Panc1 (cell line): ENCODE results near the gene ERC2. TPM values are rescaled to one million over a fixed set of nuclear protein-coding genes. Genes with fewer than 3 reads are reported as not detected.

ENCODE experiments used
- ATAC-seq: fragments of 200-7000 bp; cut with Tn5 transposase; 2 replicates; pipeline ENCODE4 v1.9.1; 2020; ENCODE audit warnings: mild to moderate bottlenecking, moderate library complexity
- BruUV-seq: library from RNA; stranded (reverse); fragments of 400-500 nt; replicated peaks from 2 replicates; lab custom pipeline; 2021; lab: Mats Ljungman, UMichigan
- CTCF ChIA-PET: fragments of 300-600 bp; sonication (Branson Sonifier 250); formaldehyde crosslinking; loops from one replicate; lab custom pipeline; 2022; ENCODE audit warnings: antibody characterized with exemption; lab: Charles Lee
- POLR2A ChIA-PET: fragments of 300-600 bp; sonication (Branson Sonifier 250); formaldehyde crosslinking; loops from one replicate; lab custom pipeline; 2022; ENCODE audit warnings: antibody characterized with exemption; lab: Charles Lee
- DNase-seq: peaks from one replicate; pipeline ENCODE4 v3.0.0-alpha.2; 2010; ENCODE audit warnings: low read depth, low spot score
- H3K27ac ChIP-seq: 2 replicates; pipeline ENCODE4 v1.5.1; 2011; ENCODE audit warnings: mild to moderate bottlenecking, low read length, inconsistent platforms
- H3K27me3 ChIP-seq: fragments of 200-500 bp; sonication (Bioruptor generic); 2 replicates; pipeline ENCODE4 v1.6.0; 2014; ENCODE audit warnings: low read length, inconsistent platforms; ENCODE audit not compliant: control insufficient read depth, insufficient read depth
- H3K36me3 ChIP-seq: fragments of 200-500 bp; sonication (Bioruptor generic); 2 replicates; pipeline ENCODE4 v1.5.1; 2014; ENCODE audit warnings: inconsistent platforms, mild to moderate bottlenecking, low read length, moderate library complexity; ENCODE audit not compliant: control insufficient read depth, insufficient read depth
- H3K4me1 ChIP-seq: 2 replicates; pipeline ENCODE4 v1.5.1; 2011; ENCODE audit warnings: inconsistent platforms, mild to moderate bottlenecking, low read length, moderate library complexity; ENCODE audit not compliant: control insufficient read depth, insufficient read depth
- H3K4me3 ChIP-seq, 2 experiments: 2 replicates each; pipeline ENCODE4 v1.5.1; 2011 to 2012; ENCODE audit warnings: low read depth in 2 of 2, low read length in 2 of 2, mild to moderate bottlenecking in 2 of 2, inconsistent platforms in 1 of 2, moderate library complexity in 1 of 2
- H3K9me3 ChIP-seq: fragments of 200-500 bp; sonication (Bioruptor generic); 2 replicates; pipeline ENCODE4 v1.5.1; 2014; ENCODE audit warnings: low read depth, mild to moderate bottlenecking, inconsistent platforms, low read length, moderate library complexity; ENCODE audit not compliant: control insufficient read depth, insufficient read depth
- POLR2AphosphoS5 ChIP-seq: IDR thresholded peaks from 2 replicates; pipeline ENCODE4 v1.6.1; 2012; ENCODE audit warnings: mild to moderate bottlenecking, low read depth, low read length, moderate library complexity
- SIN3A ChIP-seq: IDR thresholded peaks from 2 replicates; pipeline ENCODE4 v1.6.1; 2012; ENCODE audit warnings: low read depth, mild to moderate bottlenecking, low read length, moderate library complexity, borderline replicate concordance; ENCODE audit not compliant: insufficient read depth
- TCF7L2 ChIP-seq: IDR thresholded peaks from 2 replicates; pipeline ENCODE4 v1.6.1; 2011; ENCODE audit warnings: mild to moderate bottlenecking, low read depth, low read length, inconsistent platforms
- in situ Hi-C: cut with HindIII; loops from 2 replicates; pipeline ENCODE4 v1.10.0; 2016; ENCODE audit warnings: low sequenced_read_pairs, low pct_unique_long_range_greater_than_20kb
- intact Hi-C: fragments of 100-400 bp; cut with micrococcal nuclease; formaldehyde crosslinking; loops from one replicate; pipeline ENCODE4 v1.10.0; 2022; ENCODE audit not compliant: unreplicated experiment
- total RNA-seq: library from RNA; stranded (reverse); gene quantifications from one replicate; pipeline ENCODE4 v1.2.1, GENCODE V29; 2021; ENCODE audit not compliant: unreplicated experiment
- TF ChIP-seq, protein P1 (sequence below): fragments of 450-650 bp; IDR thresholded peaks from 2 replicates; pipeline ENCODE4 v1.5.1; 2017; ENCODE audit warnings: mild to moderate bottlenecking
- TF ChIP-seq, protein P2 (sequence below), 2 experiments: IDR thresholded peaks; 2 replicates each; pipeline ENCODE4 v1.6.1; 2011 to 2012; ENCODE audit warnings: low read depth in 2 of 2, control low read depth in 1 of 2, low read length in 1 of 2, mild to moderate bottlenecking in 1 of 2, moderate library complexity in 1 of 2; ENCODE audit not compliant: insufficient read depth in 1 of 2

Gene ERC2
- total RNA-seq, 1 experiment from 2014 or later, result 0.33 TPM

DNA sequence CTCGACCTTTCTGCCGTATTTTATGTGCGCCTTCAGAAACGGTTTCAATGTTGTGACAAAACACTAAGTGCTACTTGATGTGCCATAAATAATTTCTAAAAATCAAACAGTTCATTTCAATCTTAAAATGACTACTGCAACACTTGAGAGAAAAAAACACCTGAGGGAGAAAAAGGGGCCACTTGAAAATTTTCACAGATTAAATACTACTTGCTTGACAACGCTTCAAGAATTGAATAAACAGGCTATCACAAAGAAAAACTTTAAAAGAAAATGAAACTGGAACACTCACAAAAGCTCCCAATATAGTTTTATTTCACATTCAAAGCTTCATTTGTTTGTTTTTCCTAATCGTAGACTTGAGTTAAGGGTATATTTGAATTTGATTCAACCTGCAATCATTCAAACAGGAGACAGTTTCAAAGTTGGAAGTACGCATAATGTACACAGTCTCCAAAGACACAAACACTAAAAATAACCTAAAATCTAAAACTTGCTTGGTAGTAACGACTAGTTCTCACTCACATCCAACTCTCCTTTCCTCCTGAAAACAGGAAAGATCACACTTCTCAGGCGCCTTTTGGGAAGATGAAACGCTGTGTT is 380.7 kb downstream of the ERC2 start:
- Histone ChIP-seq H3K27me3 (no peaks in the 10 kb centered on the region), H3K4me1 (no peaks in the 10 kb centered on the region), H3K9me3 (no peaks in the 10 kb centered on the region), H3K27ac (no peak overlapping the region), H3K36me3 (no peaks in the 10 kb centered on the region), H3K4me3 (no peak overlapping the region)
- DNase-seq (no peak), ATAC-seq (no peak)
- ChIA-PET POLR2A (no interaction called here), CTCF (no interaction called here)
- no TSS peak for BruUV-seq
- intact Hi-C loops (no loop called here), in situ Hi-C loops (no loop called here)
- TF ChIP-seq TCF7L2 (no peak), SIN3A (no peak), POLR2AphosphoS5 (no peak)
- TF ChIP-seq, protein P1, sequence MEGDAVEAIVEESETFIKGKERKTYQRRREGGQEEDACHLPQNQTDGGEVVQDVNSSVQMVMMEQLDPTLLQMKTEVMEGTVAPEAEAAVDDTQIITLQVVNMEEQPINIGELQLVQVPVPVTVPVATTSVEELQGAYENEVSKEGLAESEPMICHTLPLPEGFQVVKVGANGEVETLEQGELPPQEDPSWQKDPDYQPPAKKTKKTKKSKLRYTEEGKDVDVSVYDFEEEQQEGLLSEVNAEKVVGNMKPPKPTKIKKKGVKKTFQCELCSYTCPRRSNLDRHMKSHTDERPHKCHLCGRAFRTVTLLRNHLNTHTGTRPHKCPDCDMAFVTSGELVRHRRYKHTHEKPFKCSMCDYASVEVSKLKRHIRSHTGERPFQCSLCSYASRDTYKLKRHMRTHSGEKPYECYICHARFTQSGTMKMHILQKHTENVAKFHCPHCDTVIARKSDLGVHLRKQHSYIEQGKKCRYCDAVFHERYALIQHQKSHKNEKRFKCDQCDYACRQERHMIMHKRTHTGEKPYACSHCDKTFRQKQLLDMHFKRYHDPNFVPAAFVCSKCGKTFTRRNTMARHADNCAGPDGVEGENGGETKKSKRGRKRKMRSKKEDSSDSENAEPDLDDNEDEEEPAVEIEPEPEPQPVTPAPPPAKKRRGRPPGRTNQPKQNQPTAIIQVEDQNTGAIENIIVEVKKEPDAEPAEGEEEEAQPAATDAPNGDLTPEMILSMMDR, result no peak
- TF ChIP-seq, protein P2, sequence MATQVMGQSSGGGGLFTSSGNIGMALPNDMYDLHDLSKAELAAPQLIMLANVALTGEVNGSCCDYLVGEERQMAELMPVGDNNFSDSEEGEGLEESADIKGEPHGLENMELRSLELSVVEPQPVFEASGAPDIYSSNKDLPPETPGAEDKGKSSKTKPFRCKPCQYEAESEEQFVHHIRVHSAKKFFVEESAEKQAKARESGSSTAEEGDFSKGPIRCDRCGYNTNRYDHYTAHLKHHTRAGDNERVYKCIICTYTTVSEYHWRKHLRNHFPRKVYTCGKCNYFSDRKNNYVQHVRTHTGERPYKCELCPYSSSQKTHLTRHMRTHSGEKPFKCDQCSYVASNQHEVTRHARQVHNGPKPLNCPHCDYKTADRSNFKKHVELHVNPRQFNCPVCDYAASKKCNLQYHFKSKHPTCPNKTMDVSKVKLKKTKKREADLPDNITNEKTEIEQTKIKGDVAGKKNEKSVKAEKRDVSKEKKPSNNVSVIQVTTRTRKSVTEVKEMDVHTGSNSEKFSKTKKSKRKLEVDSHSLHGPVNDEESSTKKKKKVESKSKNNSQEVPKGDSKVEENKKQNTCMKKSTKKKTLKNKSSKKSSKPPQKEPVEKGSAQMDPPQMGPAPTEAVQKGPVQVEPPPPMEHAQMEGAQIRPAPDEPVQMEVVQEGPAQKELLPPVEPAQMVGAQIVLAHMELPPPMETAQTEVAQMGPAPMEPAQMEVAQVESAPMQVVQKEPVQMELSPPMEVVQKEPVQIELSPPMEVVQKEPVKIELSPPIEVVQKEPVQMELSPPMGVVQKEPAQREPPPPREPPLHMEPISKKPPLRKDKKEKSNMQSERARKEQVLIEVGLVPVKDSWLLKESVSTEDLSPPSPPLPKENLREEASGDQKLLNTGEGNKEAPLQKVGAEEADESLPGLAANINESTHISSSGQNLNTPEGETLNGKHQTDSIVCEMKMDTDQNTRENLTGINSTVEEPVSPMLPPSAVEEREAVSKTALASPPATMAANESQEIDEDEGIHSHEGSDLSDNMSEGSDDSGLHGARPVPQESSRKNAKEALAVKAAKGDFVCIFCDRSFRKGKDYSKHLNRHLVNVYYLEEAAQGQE (IDR thresholded peaks at IDR 0.05; ENCODE audit: insufficient read depth in 1 of 2, low read depth in 2 of 2, low read length in 1 of 2), result no peak

DNA sequence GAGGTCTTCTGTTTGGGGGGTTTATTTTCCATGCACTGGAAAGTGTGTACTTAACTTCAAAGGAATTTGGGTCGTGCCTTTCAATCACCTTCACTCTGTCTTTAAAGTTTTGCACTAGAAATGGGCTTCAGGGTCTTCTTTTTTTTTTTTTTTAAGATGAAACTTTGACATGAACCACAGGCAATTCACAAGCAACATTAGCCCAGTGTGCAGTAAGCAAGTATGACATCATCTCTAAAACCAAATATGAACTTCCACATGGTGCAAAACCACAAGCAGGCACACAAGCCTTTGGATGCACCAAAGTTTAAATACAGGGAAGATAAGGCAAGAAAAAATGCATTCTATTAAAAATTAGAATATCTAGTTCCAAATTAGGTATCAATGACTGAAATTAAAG is 381.9 kb downstream of the ERC2 start:
- no peaks in the 10 kb centered on the region for H3K4me1 ChIP-seq
- intact Hi-C loops (no loop called here), in situ Hi-C loops (no loop called here)
- ChIA-PET POLR2A (no interaction called here), CTCF (no interaction called here)
- ATAC-seq (no peak), DNase-seq (no peak)
- no peak for TF ChIP-seq POLR2AphosphoS5
- TF ChIP-seq SIN3A, result no peak
- TF ChIP-seq, protein P1, result no peak
- no peak for TF ChIP-seq TCF7L2
- TF ChIP-seq, protein P2 (IDR thresholded peaks at IDR 0.05; ENCODE audit: insufficient read depth in 1 of 2, low read depth in 2 of 2, low read length in 1 of 2), result no peak
- no peak overlapping the region for H3K27ac ChIP-seq
- no peak overlapping the region for H3K4me3 ChIP-seq
- no peaks in the 10 kb centered on the region for H3K36me3 ChIP-seq
- no TSS peak for BruUV-seq
- H3K9me3 ChIP-seq, result no peaks in the 10 kb centered on the region
- no peaks in the 10 kb centered on the region for H3K27me3 ChIP-seq
